ENCODE data around the gene ZMYND15. TPM values are rescaled to one million over a fixed set of nuclear protein-coding genes. Genes with fewer than 3 reads are reported as not detected.

ZMYND15 gene
- total and polyA plus RNA-seq, 2 of the 13 experiments (the other 11 are each of a cell fraction or from before 2014, with no cell fraction given): 0.24 to 2.7 TPM

DNA sequence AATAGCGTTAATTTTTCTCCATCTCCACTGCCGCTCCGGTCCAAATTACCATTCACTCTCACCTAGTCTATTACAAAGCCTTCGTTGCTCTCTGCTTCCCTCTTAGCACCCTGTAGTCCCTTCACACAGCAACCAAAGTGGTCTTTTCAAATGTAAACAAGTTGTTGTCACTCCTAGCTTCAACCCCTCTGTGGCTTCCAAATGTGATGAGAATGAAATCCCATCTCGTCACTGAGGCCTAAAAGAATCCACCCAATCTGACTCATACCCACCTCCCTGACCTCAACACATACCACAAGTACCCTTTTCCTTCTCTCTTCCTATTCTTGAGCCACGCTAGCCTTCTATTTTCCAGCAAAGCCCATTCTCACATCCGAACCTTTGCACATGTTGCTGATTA, 33.5 kb upstream of the ZMYND15 start:
- 97% methylated on average over 7 of the region's 7 CpGs for WGBS (ENCODE audit: low lambda C conversion rate)
- Histone ChIP-seq H3K79me2 (ENCODE audit: insufficient read depth, low read length) (peaks cover 38% of the 10 kb centered on the region), H3K27me3 (ENCODE audit: control insufficient read depth in 1 of 2, insufficient read depth in 2 of 2, low read length in 2 of 2) (no peaks in the 10 kb centered on the region; a peak in 1 of 5 replicates), H2AFZ (ENCODE audit: low read length) (no peak overlapping the region), H3K4me3 (replicated peaks in 1 of 3; ENCODE audit: insufficient read depth in 1 of 3, low read depth in 2 of 3, low read length in 3 of 3) (no peak overlapping the region), H3K4me1 (ENCODE audit: insufficient read depth, low read length) (peaks cover 38% of the 10 kb centered on the region), H3K9me3 (ENCODE audit: low read length) (no peaks in the 10 kb centered on the region), H3K4me2 (ENCODE audit: low read depth, low read length) (no peak overlapping the region), H3K36me3 (replicated peaks in 1 of 2; ENCODE audit: control insufficient read depth in 1 of 2, insufficient read depth in 2 of 2, low read length in 2 of 2) (no peaks in the 10 kb centered on the region), H4K20me1 (ENCODE audit: insufficient read depth, low read length) (no peaks in the 10 kb centered on the region), H3K9ac (ENCODE audit: insufficient read depth, low read depth, low read length) (no peak overlapping the region), H3K27ac (ENCODE audit: extremely low read length, insufficient read depth, low read length) (no peak overlapping the region)
- DNase-seq (ENCODE audit: low spot score) (no peak), FAIRE-seq (no peak), ATAC-seq (no peak)
- TF ChIP-seq PHF21A (CRISPR knock-in tag; IDR thresholded peaks at IDR 0.05) (no peak), THAP9 (CRISPR knock-in tag; IDR thresholded peaks at IDR 0.05; ENCODE audit: borderline replicate concordance) (no peak), MLXIP (CRISPR knock-in tag; IDR thresholded peaks at IDR 0.05; ENCODE audit: borderline replicate concordance) (no peak), KMT2B (CRISPR knock-in tag; IDR thresholded peaks at IDR 0.05) (no peak), FOXM1 (CRISPR knock-in tag; IDR thresholded peaks at IDR 0.05) (no peak), NFYB (CRISPR knock-in tag; IDR thresholded peaks at IDR 0.05) (no peak), NR2F1 (CRISPR knock-in tag; IDR thresholded peaks at IDR 0.05) (no peak)
- TF ChIP-seq, protein P1, sequence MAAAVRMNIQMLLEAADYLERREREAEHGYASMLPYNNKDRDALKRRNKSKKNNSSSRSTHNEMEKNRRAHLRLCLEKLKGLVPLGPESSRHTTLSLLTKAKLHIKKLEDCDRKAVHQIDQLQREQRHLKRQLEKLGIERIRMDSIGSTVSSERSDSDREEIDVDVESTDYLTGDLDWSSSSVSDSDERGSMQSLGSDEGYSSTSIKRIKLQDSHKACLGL (CRISPR knock-in tag; IDR thresholded peaks at IDR 0.05): no peak
- TF ChIP-seq, protein P2, sequence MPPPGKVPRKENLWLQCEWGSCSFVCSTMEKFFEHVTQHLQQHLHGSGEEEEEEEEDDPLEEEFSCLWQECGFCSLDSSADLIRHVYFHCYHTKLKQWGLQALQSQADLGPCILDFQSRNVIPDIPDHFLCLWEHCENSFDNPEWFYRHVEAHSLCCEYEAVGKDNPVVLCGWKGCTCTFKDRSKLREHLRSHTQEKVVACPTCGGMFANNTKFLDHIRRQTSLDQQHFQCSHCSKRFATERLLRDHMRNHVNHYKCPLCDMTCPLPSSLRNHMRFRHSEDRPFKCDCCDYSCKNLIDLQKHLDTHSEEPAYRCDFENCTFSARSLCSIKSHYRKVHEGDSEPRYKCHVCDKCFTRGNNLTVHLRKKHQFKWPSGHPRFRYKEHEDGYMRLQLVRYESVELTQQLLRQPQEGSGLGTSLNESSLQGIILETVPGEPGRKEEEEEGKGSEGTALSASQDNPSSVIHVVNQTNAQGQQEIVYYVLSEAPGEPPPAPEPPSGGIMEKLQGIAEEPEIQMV (CRISPR knock-in tag; IDR thresholded peaks at IDR 0.05; ENCODE audit: low read depth): no peak
- intact Hi-C loops (cut with micrococcal nuclease; ENCODE audit: unreplicated experiment): no loop called here
- in situ Hi-C loops (cut with HindIII; ENCODE audit: extremely low pct_ligation_motif_present, low pct_unique_long_range_greater_than_20kb): no loop called here
- POLR2A ChIA-PET: interaction anchor here (1.4 kb wide), 1 partner anchor 15 kb away, joined by 5 read pairs; no protein-coding TSS in a partner anchor
- BruUV-seq (replicated peaks): no TSS peak
- CTCF ChIA-PET (ENCODE audit: low intra/inter-chr PET ratio, low total read pairs): no interaction called here
